ENCODE measurements around the gene G3BP1.
"Not testable (repeated sequence)": the region's sequence is repeated elsewhere in the genome, so short reads cannot be mapped to it uniquely, and the experiment has no call there.

The G3BP1 gene

GRCh38 chr5:151800532-151800931 is 28.8 kb downstream of the G3BP1 start:
- DNase-seq = no peak

GRCh38 chr5:151805414-151806223 is 33.9 kb downstream of the G3BP1 start:
- DNase-seq = no peak

- no peak for DNase-seq
These were observed 36.9 kb downstream of the G3BP1 start for GRCh38 chr5:151808451-151809169.

- DNase-seq = peak; percentile 33
These were observed 38.7 kb downstream of the G3BP1 start for GRCh38 chr5:151810449-151810848.

GRCh38 chr5:151810897-151811296 is 39.1 kb downstream of the G3BP1 start:
- peak; percentile 22 for DNase-seq

GRCh38 chr5:151811593-151812321 is 40.0 kb downstream of the G3BP1 start:
- DNase-seq = peak; percentile 8

- DNase-seq = peak; percentile 36
These were observed 41.1 kb downstream of the G3BP1 start for GRCh38 chr5:151812757-151813309.

GRCh38 chr5:151815051-151815450 is 43.3 kb downstream of the G3BP1 start:
- DNase-seq = no peak

GRCh38 chr5:151819830-151820229 is 48.1 kb downstream of the G3BP1 start:
- no peak for DNase-seq

GRCh38 chr5:151820271-151820670 is 48.5 kb downstream of the G3BP1 start:
- DNase-seq = no peak

- no peak for DNase-seq
These were observed 49.1 kb downstream of the G3BP1 start for GRCh38 chr5:151820903-151821302.

- no peak for DNase-seq
These were observed 50.4 kb downstream of the G3BP1 start for GRCh38 chr5:151822141-151822540.

GRCh38 chr5:151825445-151825844 is 53.7 kb downstream of the G3BP1 start:
- peak; percentile 65 for DNase-seq

- DNase-seq = no peak
These were observed 57.6 kb downstream of the G3BP1 start for GRCh38 chr5:151829370-151829769.

GRCh38 chr5:151832843-151833242 is 61.1 kb downstream of the G3BP1 start:
- DNase-seq = not testable (repeated sequence)

GRCh38 chr5:151846765-151847164 is 75.0 kb downstream of the G3BP1 start:
- no peak for DNase-seq

GRCh38 chr5:151847871-151848270 is 76.1 kb downstream of the G3BP1 start:
- DNase-seq = no peak

- DNase-seq = no peak
These were observed 83.9 kb downstream of the G3BP1 start for GRCh38 chr5:151855701-151856100.

- DNase-seq = no peak
These were observed 85.1 kb downstream of the G3BP1 start for GRCh38 chr5:151856861-151857260.

- not testable (repeated sequence) for DNase-seq
These were observed 89.1 kb downstream of the G3BP1 start for GRCh38 chr5:151860867-151861266.

Data from fibroblast of skin of back (primary cell).